KMS-11 (cell line): ENCODE results near the gene LPAR2.
"Not testable (repeated sequence)": the region's sequence is repeated elsewhere in the genome, so short reads cannot be mapped to it uniquely, and the experiment has no call there.

Experiments
- H2AFZ ChIP-seq: fragments of 200-600 bp; sonication (generic); 2 replicates; pipeline ENCODE4 v1.6.1; 2016; ENCODE audit warnings: antibody characterized with exemption, mixed run types, low read depth
- H3K27ac ChIP-seq: fragments of 200-600 bp; sonication (generic); 2 replicates; pipeline ENCODE4 v1.6.1; 2016; ENCODE audit warnings: mild to moderate bottlenecking, mixed run types
- H3K27me3 ChIP-seq: fragments of 200-600 bp; sonication (generic); 2 replicates; pipeline ENCODE4 v1.6.1; 2017; ENCODE audit warnings: mild to moderate bottlenecking, low read depth, mixed run types, moderate library complexity; ENCODE audit not compliant: insufficient read depth
- H3K36me3 ChIP-seq: fragments of 200-600 bp; sonication (generic); 2 replicates; pipeline ENCODE4 v1.6.1; 2017; ENCODE audit warnings: mild to moderate bottlenecking, mixed run types; ENCODE audit not compliant: insufficient read depth
- H3K4me1 ChIP-seq: fragments of 200-600 bp; sonication (generic); 2 replicates; pipeline ENCODE4 v1.6.1; 2016; ENCODE audit warnings: mild to moderate bottlenecking, low read depth, mixed run types; ENCODE audit not compliant: poor library complexity, severe bottlenecking
- H3K4me2 ChIP-seq: fragments of 200-600 bp; sonication (generic); 2 replicates; pipeline ENCODE4 v1.7.0; 2016; ENCODE audit warnings: mild to moderate bottlenecking, mixed run types
- H3K4me3 ChIP-seq: fragments of 200-600 bp; sonication (generic); IDR thresholded peaks from 2 replicates; pipeline ENCODE4 v1.6.1; 2017; ENCODE audit warnings: low read depth, low read length, mixed read lengths; ENCODE audit not compliant: insufficient read depth
- H3K79me2 ChIP-seq: fragments of 200-600 bp; sonication (generic); 2 replicates; pipeline ENCODE4 v1.6.1; 2016; ENCODE audit warnings: low read depth, mixed run types; ENCODE audit not compliant: insufficient read depth
- H3K9ac ChIP-seq: fragments of 200-600 bp; sonication (generic); 2 replicates; pipeline ENCODE4 v1.6.1; 2016; ENCODE audit warnings: mild to moderate bottlenecking, mixed run types
- H4K20me1 ChIP-seq: fragments of 200-600 bp; sonication (generic); 2 replicates; pipeline ENCODE4 v1.6.1; 2016; ENCODE audit warnings: mild to moderate bottlenecking, mixed run types; ENCODE audit not compliant: insufficient read depth
- CTCF ChIP-seq: fragments of 200-600 bp; sonication (generic); conservative IDR thresholded peaks from 2 replicates; pipeline ENCODE4 v1.6.1; 2017; ENCODE audit warnings: low read depth, mild to moderate bottlenecking, antibody characterized with exemption, low read length, moderate library complexity, mixed read lengths

The LPAR2 gene

GRCh38 chr19:19670070-19670551 lies 42.1 kb upstream of the LPAR2 start:
- H3K79me2 ChIP-seq, result peaks cover 55% of the 10 kb centered on the region
- H3K4me3 ChIP-seq, result no peak overlapping the region

DNA sequence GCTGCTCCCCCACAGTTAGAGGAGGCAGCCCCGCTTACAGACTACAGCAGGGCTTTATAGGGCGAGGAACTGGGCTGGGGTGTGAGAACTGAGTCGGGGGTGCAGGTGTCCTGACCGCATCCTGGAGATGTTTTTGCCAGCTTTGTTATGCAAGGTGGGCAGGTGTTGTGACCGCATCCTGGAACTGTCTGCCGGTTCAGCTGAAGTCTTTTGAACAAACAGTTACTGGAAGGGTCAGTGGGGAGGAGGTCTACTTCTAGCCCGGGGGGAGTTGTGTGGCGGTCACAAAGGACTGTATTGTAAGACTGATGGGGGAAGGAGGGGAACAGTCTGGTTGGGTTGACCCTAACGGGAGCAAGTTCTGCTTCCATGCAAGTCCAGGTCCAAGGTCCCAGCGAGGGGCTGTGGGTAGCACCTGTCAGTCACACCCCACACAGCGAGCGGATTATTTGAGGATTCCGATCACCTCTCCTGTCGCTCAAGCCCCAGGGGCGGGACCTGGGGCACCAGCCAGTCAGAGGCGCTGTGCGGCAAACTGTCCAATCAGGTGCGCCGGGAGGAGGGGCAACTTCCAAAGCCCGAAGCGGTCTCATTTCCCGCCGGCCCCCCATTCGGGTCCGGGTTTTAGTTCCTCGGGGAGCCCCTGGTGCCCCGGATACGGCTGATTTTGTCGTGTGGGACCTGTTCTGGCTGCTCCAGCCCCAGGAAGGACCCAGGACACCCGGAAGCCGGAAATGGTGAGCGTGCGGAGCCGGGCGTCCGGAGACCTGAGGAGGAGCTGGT lies 40.4 kb upstream of the LPAR2 start, which contains the start of gene ZNF101:
TSS of gene ZNF101 (plus strand) at position 610 of the 783 bp plus-strand sequence. CDS start at position 735, 125 bp downstream.
- Histone ChIP-seq H3K4me1 (peaks cover 16% of the 10 kb centered on the region), H2AFZ (peak within 1 kb of the TSS; percentile 47), H3K4me3 (no peak within 1 kb of the TSS), H3K9ac (peak within 1 kb of the TSS; percentile 79), H3K79me2 (peaks cover 40% of the 10 kb centered on the region), H3K27ac (peak within 1 kb of the TSS; percentile 92), H3K27me3 (no peaks in the 10 kb centered on the region), H4K20me1 (no peaks in the 10 kb centered on the region), H3K4me2 (peak within 1 kb of the TSS; percentile 54), H3K36me3 (no peaks in the 10 kb centered on the region)
- no peak for TF ChIP-seq CTCF

More at GRCh38 chr19:19670070-19670551, 42.1 kb upstream of the LPAR2 start:
- no peak overlapping the region for H2AFZ ChIP-seq
- H3K27ac ChIP-seq, result no peak overlapping the region; the same call in 1 of the 2 replicates
- H3K4me1 ChIP-seq, result peaks cover 16% of the 10 kb centered on the region
- peaks cover 9% of the 10 kb centered on the region; the same call in 1 of the 2 replicates for H3K36me3 ChIP-seq
- no peaks in the 10 kb centered on the region for H4K20me1 ChIP-seq
- peak overlapping the region; percentile 54; the same call in 1 of the 2 replicates for H3K4me2 ChIP-seq
- TF ChIP-seq CTCF, result no peak
- no peaks in the 10 kb centered on the region for H3K27me3 ChIP-seq
- no peak overlapping the region for H3K9ac ChIP-seq

- H3K27me3 ChIP-seq, H3K36me3 ChIP-seq, H3K4me3 ChIP-seq, H3K4me2 ChIP-seq, H4K20me1 ChIP-seq, H2AFZ ChIP-seq, H3K9ac ChIP-seq, H3K27ac ChIP-seq: not testable (repeated sequence)
- Histone ChIP-seq H3K79me2 (peaks cover 40% of the 10 kb centered on the region), H3K4me1 (peaks cover 30% of the 10 kb centered on the region)
Observed at GRCh38 chr19:19665420-19665948, 37.5 kb upstream of the LPAR2 start.

DNA sequence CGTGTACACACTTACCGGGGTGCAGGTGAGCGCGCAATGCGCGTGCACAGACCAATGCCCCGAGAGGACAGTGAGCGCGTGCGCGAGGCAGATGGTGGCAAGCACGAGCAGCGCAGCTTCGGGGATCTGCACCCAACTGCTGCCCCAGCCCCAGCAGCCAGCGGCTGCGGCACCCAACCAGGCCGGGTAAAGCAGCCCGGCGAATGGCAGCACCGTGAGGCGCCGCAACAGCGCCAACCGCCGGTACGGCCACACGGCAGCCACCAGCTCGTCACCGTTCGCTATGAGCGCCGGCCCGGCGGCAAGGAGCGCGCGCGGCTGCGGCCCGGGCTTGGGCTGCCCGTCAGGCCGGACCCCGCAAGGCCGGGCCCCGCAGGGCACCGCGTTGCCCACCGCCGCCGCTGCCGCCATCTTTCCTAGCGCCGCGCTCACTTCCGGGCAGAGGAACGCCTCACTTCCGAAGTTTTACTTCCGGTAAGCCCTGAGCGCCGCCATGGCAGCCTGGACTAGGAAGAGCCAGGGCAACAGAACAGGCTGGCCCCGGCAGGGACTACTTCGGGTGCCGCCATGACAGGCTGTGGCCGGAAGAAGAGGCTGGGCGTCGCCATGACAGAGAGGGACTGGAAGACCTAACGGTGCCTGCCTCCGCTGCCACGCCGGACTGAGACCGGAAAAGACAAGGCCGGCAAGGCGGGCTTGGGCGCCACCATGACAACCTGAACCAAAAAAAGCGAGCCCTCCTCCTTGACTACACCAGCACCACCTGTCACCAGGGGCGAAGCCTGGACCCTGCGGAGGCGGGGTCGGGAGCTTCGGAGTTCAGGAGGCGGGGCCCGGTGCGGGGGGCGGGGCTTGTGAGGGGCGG lies 35.5 kb upstream of the LPAR2 start, which contains the start of gene ATP13A1:
TSS of gene ATP13A1 (minus strand) at position 421 of the 865 bp plus-strand sequence. CDS start at position 411, 10 bp downstream.
- Histone ChIP-seq H3K36me3 (0 out of 2 replicates have a peak, but pooled peaks cover 3% of the 10 kb centered on the region), H3K4me1 (peaks cover 22% of the 10 kb centered on the region), H3K27ac (peak within 1 kb of the TSS; percentile 87), H3K4me3 (no peak within 1 kb of the TSS), H3K79me2 (peaks cover 33% of the 10 kb centered on the region), H3K27me3 (no peaks in the 10 kb centered on the region), H2AFZ (peak within 1 kb of the TSS; percentile 86), H4K20me1 (no peaks in the 10 kb centered on the region), H3K9ac (peak within 1 kb of the TSS; percentile 95), H3K4me2 (peak within 1 kb of the TSS; percentile 62)
- no peak for TF ChIP-seq CTCF
